Upper lobe of left lung (tissue), 4 donors: ENCODE results near the gene SPATA3.

Experiments used
- CTCF ChIP-seq, 6 experiments: fragments of 450-650 bp in 4 of 6; fragments of 200-600 bp in 2 of 6; sonication (generic) in 2 of 6; IDR thresholded peaks; one replicate each; pipeline ENCODE4 v1.5.1; 2016 to 2019; ENCODE audit warnings: antibody characterized with exemption in 6 of 6
- EP300 ChIP-seq, 4 donors: sonication (generic); formaldehyde crosslinking; IDR thresholded peaks; one replicate each; pipeline ENCODE4 v1.5.1; 2017; ENCODE audit warnings: antibody characterized with exemption in 4 of 4, control low read depth in 2 of 4
- POLR2A ChIP-seq, 4 donors: fragments of 450-650 bp; IDR thresholded peaks; one replicate each; pipeline ENCODE4 v1.5.1; 2016 to 2017; ENCODE audit warnings: antibody characterized with exemption in 4 of 4, mild to moderate bottlenecking in 2 of 4
- POLR2AphosphoS5 ChIP-seq, 2 donors: sonication (generic); formaldehyde crosslinking; IDR thresholded peaks; one replicate each; pipeline ENCODE4 v1.5.1; 2017; ENCODE audit warnings: antibody characterized with exemption in 2 of 2

DNA sequence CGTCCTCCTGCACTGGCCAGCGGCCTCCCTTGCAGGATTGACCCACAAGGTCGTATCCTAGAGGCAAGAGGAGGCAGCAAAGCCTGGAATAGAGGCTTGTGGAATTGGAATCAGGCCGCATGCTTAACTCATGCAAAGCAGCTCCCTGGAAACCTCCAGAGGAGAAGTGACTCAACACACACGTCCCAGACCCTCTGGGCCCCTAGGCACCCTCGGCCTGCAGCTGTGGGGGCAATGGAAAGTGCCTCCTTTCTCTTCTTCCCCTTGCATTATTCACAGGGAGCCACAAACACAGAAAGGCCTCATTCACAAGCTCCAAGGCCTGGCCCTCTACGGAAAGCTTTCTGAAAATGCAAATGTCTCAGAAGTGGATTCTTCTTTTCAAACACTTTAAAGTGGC is 19.6 kb downstream of the SPATA3 start:
- TF ChIP-seq POLR2AphosphoS5 (IDR thresholded peaks at IDR 0.05) (no peak), CTCF (IDR thresholded peaks at IDR 0.05) (no peak), POLR2A (IDR thresholded peaks at IDR 0.05) (no peak), EP300 (IDR thresholded peaks at IDR 0.05) (no peak)
